ENCODE data around the gene NCOA7.

Gene NCOA7

GRCh38 chr6:125790358-125791150 lies at the start of gene NCOA7:
NCOA7 (plus strand) TSS chr6:125790960; CDS start chr6:125815355, 24,395 bp downstream.
- peak; percentile 40 for DNase-seq

GRCh38 chr6:125741336-125741735 lies 49.4 kb upstream of the NCOA7 start:
- DNase-seq, result no peak

GRCh38 chr6:125742024-125742423 lies 48.7 kb upstream of the NCOA7 start:
- no peak for DNase-seq

- DNase-seq, result no peak
Observed at GRCh38 chr6:125742464-125743120, 48.2 kb upstream of the NCOA7 start.

- no peak for DNase-seq
Observed at GRCh38 chr6:125743604-125744003, 47.2 kb upstream of the NCOA7 start.

GRCh38 chr6:125745281-125746018 lies 45.3 kb upstream of the NCOA7 start:
- DNase-seq, result no peak

- DNase-seq, result no peak
Observed at GRCh38 chr6:125746019-125746414, 44.7 kb upstream of the NCOA7 start.

GRCh38 chr6:125746731-125747588 lies 43.8 kb upstream of the NCOA7 start:
- no peak for DNase-seq

- no peak for DNase-seq
Observed at GRCh38 chr6:125747589-125748405, 43.0 kb upstream of the NCOA7 start.

- no peak for DNase-seq
Observed at GRCh38 chr6:125748406-125749172, 42.2 kb upstream of the NCOA7 start.

- DNase-seq, result peak; percentile 82
Observed at GRCh38 chr6:125749173-125749864, 41.4 kb upstream of the NCOA7 start, which contains the start of gene HEY2. HEY2 (plus strand) TSS chr6:125749632; CDS start chr6:125749777, 145 bp downstream.

GRCh38 chr6:125749865-125750691 lies 40.7 kb upstream of the NCOA7 start:
- no peak for DNase-seq

GRCh38 chr6:125750692-125751333 lies 39.9 kb upstream of the NCOA7 start:
- DNase-seq, result no peak

GRCh38 chr6:125751334-125751916 lies 39.3 kb upstream of the NCOA7 start:
- no peak for DNase-seq

- DNase-seq, result no peak
Observed at GRCh38 chr6:125752773-125753172, 38.0 kb upstream of the NCOA7 start.

GRCh38 chr6:125753218-125753936 lies 37.4 kb upstream of the NCOA7 start:
- no peak for DNase-seq

- DNase-seq, result no peak
Observed at GRCh38 chr6:125753937-125754259, 36.9 kb upstream of the NCOA7 start.

- DNase-seq, result no peak
Observed at GRCh38 chr6:125754566-125754965, 36.2 kb upstream of the NCOA7 start.
